Measurements from ENCODE around the gene CAMSAP3. TPM values are rescaled to one million over a fixed set of nuclear protein-coding genes. Genes with fewer than 3 reads are reported as not detected.

Gene CAMSAP3
- total RNA-seq, 1 donor from 2014 or later: 12.8 TPM

GRCh38 chr19:7661744-7662538 is 66.3 kb downstream of the CAMSAP3 start:
- DNase-seq (ENCODE audit: extremely low spot score in 2 of 2): no peak
- H3K9me3 ChIP-seq: no peaks in the 10 kb centered on the region
- TF ChIP-seq CTCF (IDR thresholded peaks at IDR 0.05) (no peak), POLR2A (IDR thresholded peaks at IDR 0.05) (no peak), POLR2AphosphoS5 (IDR thresholded peaks at IDR 0.05; ENCODE audit: insufficient read depth in 1 of 2, low read depth in 1 of 2) (no peak)
- H3K36me3 ChIP-seq: no peaks in the 10 kb centered on the region
- H3K4me1 ChIP-seq: no peaks in the 10 kb centered on the region
- intact Hi-C loops (cut with DNase I): no loop called here
- no peak overlapping the region for H3K27ac ChIP-seq
- H3K27me3 ChIP-seq: no peaks in the 10 kb centered on the region
- H3K4me3 ChIP-seq: no peak overlapping the region

- no peak for TF ChIP-seq CTCF (IDR thresholded peaks at IDR 0.05)
- TF ChIP-seq POLR2A (IDR thresholded peaks at IDR 0.05): no peak
- TF ChIP-seq POLR2AphosphoS5 (IDR thresholded peaks at IDR 0.05; ENCODE audit: insufficient read depth in 1 of 2, low read depth in 1 of 2): no peak
- no peaks in the 10 kb centered on the region for H3K9me3 ChIP-seq
- DNase-seq (ENCODE audit: extremely low spot score in 2 of 2): no peak
- H3K27me3 ChIP-seq: no peaks in the 10 kb centered on the region
- no peak overlapping the region for H3K4me3 ChIP-seq
- no peak overlapping the region for H3K27ac ChIP-seq
- H3K4me1 ChIP-seq: no peaks in the 10 kb centered on the region
- intact Hi-C loops (cut with DNase I): no loop called here
- H3K36me3 ChIP-seq: no peaks in the 10 kb centered on the region
These were observed 67.0 kb downstream of the CAMSAP3 start for GRCh38 chr19:7662657-7663056.

GRCh38 chr19:7663706-7664105 is 68.0 kb downstream of the CAMSAP3 start:
- H3K9me3 ChIP-seq: no peaks in the 10 kb centered on the region
- H3K36me3 ChIP-seq: no peaks in the 10 kb centered on the region
- intact Hi-C loops (cut with DNase I): no loop called here
- TF ChIP-seq POLR2AphosphoS5 (IDR thresholded peaks at IDR 0.05; ENCODE audit: insufficient read depth in 1 of 2, low read depth in 1 of 2): no peak
- TF ChIP-seq CTCF (IDR thresholded peaks at IDR 0.05): no peak
- no peak for TF ChIP-seq POLR2A (IDR thresholded peaks at IDR 0.05)
- no peak overlapping the region for H3K27ac ChIP-seq
- no peaks in the 10 kb centered on the region for H3K27me3 ChIP-seq
- no peak overlapping the region for H3K4me3 ChIP-seq
- DNase-seq (ENCODE audit: extremely low spot score in 2 of 2): no peak
- H3K4me1 ChIP-seq: no peaks in the 10 kb centered on the region

GRCh38 chr19:7665076-7665475 is 69.4 kb downstream of the CAMSAP3 start:
- H3K27ac ChIP-seq: no peak overlapping the region
- H3K4me1 ChIP-seq: no peaks in the 10 kb centered on the region
- DNase-seq (ENCODE audit: extremely low spot score in 2 of 2): no peak
- H3K9me3 ChIP-seq: no peaks in the 10 kb centered on the region
- TF ChIP-seq POLR2A (IDR thresholded peaks at IDR 0.05) (no peak), POLR2AphosphoS5 (IDR thresholded peaks at IDR 0.05; ENCODE audit: insufficient read depth in 1 of 2, low read depth in 1 of 2) (no peak), CTCF (IDR thresholded peaks at IDR 0.05) (no peak)
- no peaks in the 10 kb centered on the region for H3K27me3 ChIP-seq
- H3K36me3 ChIP-seq: no peaks in the 10 kb centered on the region
- H3K4me3 ChIP-seq: no peak overlapping the region
- intact Hi-C loops (cut with DNase I): no loop called here

Small RNAs within 50 kb of the gene (microRNA-seq; reads per million reads assigned to microRNA genes)
- gene MIR6792 (ENCODE audit: borderline number of aligned reads, borderline replicate concordance): 1.4 reads per million

Small RNAs within 50 kb of the gene (small RNA-seq; reads per million reads assigned to genes)
- not detected for gene MIR6792

Other genes starting within 250 kb of the CAMSAP3 start
- gene ARHGEF18, start 246.9 kb upstream of the CAMSAP3 start, total RNA-seq: 28.5 TPM
- gene PEX11G, start 106.8 kb upstream of the CAMSAP3 start, total RNA-seq: 2.7 TPM
- gene ZNF358, start 79.8 kb upstream of the CAMSAP3 start, total RNA-seq: 87.4 TPM
- 20.4 TPM for gene MCOLN1, start 73.2 kb upstream of the CAMSAP3 start, total RNA-seq
- gene PNPLA6, start 60.1 kb upstream of the CAMSAP3 start, total RNA-seq: 47.4 TPM
- gene XAB2, start 33.7 kb downstream of the CAMSAP3 start, total RNA-seq: 44.0 TPM
- gene PET100, start 33.9 kb downstream of the CAMSAP3 start, total RNA-seq: 16.7 TPM
- not detected for gene PCP2, start 37.9 kb downstream of the CAMSAP3 start, total RNA-seq
- 64.3 TPM for gene STXBP2, start 41.2 kb downstream of the CAMSAP3 start, total RNA-seq
- gene RETN, start 73.2 kb downstream of the CAMSAP3 start, total RNA-seq: not detected
- not detected for gene MCEMP1, start 81.2 kb downstream of the CAMSAP3 start, total RNA-seq
- gene TRAPPC5, start 85.0 kb downstream of the CAMSAP3 start, total RNA-seq: 87.2 TPM
- not detected for gene FCER2, start 106.3 kb downstream of the CAMSAP3 start, total RNA-seq
- 0.98 TPM for gene CLEC4G, start 136.2 kb downstream of the CAMSAP3 start, total RNA-seq
- 8.8 TPM for gene CD209, start 151.7 kb downstream of the CAMSAP3 start, total RNA-seq
- gene CLEC4M, start 167.4 kb downstream of the CAMSAP3 start, total RNA-seq: not detected
- 17.2 TPM for gene EVI5L, start 234.4 kb downstream of the CAMSAP3 start, total RNA-seq